Putamen (tissue), 1 donor: ENCODE data around the gene EIF2D.
"Not testable (repeated sequence)": the region's sequence is repeated elsewhere in the genome, so short reads cannot be mapped to it uniquely, and the experiment has no call there.

ENCODE experiments used
- DNase-seq: peaks from one replicate; pipeline ENCODE4 v3.0.0-alpha.2; 2016; ENCODE audit warnings: low spot score

The EIF2D gene

GRCh38 chr1:206612129-206612876, at the start of gene EIF2D:
Gene EIF2D (minus strand): TSS chr1:206612465. CDS start chr1:206612342, 123 bp downstream.
- peak; percentile 96 for DNase-seq

- DNase-seq = no peak
Observed at GRCh38 chr1:206661161-206661820, 49.0 kb upstream of the EIF2D start.

- DNase-seq = no peak
Observed at GRCh38 chr1:206660136-206660535, 47.9 kb upstream of the EIF2D start.

GRCh38 chr1:206658981-206659273, 46.7 kb upstream of the EIF2D start:
- DNase-seq = no peak

GRCh38 chr1:206658264-206658980, 46.2 kb upstream of the EIF2D start:
- DNase-seq = no peak

GRCh38 chr1:206657751-206658150, 45.5 kb upstream of the EIF2D start:
- no peak for DNase-seq

- no peak for DNase-seq
Observed at GRCh38 chr1:206656936-206657335, 44.7 kb upstream of the EIF2D start.

- DNase-seq = no peak
Observed at GRCh38 chr1:206655471-206655882, 43.2 kb upstream of the EIF2D start.

- no peak for DNase-seq
Observed at GRCh38 chr1:206654828-206655227, 42.6 kb upstream of the EIF2D start.

GRCh38 chr1:206653715-206654459, 41.6 kb upstream of the EIF2D start:
- DNase-seq = no peak

- DNase-seq = no peak
Observed at GRCh38 chr1:206651958-206652890, 40.0 kb upstream of the EIF2D start.

GRCh38 chr1:206651014-206651413, 38.7 kb upstream of the EIF2D start:
- no peak for DNase-seq

GRCh38 chr1:206649261-206649921, 37.1 kb upstream of the EIF2D start:
- no peak for DNase-seq

- no peak for DNase-seq
Observed at GRCh38 chr1:206647224-206647623, 35.0 kb upstream of the EIF2D start.

GRCh38 chr1:206646504-206646903, 34.2 kb upstream of the EIF2D start:
- DNase-seq = no peak

GRCh38 chr1:206643118-206643698, 30.9 kb upstream of the EIF2D start:
- no peak for DNase-seq

GRCh38 chr1:206642074-206642473, 29.8 kb upstream of the EIF2D start:
- not testable (repeated sequence) for DNase-seq

- DNase-seq = no peak
Observed at GRCh38 chr1:206637605-206638004, 25.3 kb upstream of the EIF2D start.

GRCh38 chr1:206636671-206637070, 24.4 kb upstream of the EIF2D start:
- no peak for DNase-seq

- DNase-seq = no peak
Observed at GRCh38 chr1:206635978-206636345, 23.7 kb upstream of the EIF2D start.
